Muscle layer of colon (tissue), 2 donors: Measurements from ENCODE around the gene ADPRHL1.
"Not testable (repeated sequence)": the region's sequence is repeated elsewhere in the genome, so short reads cannot be mapped to it uniquely, and the experiment has no call there.

Experiments
- H3K27ac ChIP-seq: one replicate; pipeline ENCODE4 v1.7.0; 2013; ENCODE audit warnings: low read depth, mild to moderate bottlenecking, low read length, moderate library complexity
- H3K27me3 ChIP-seq, 2 donors: one replicate each; pipeline ENCODE4 v1.7.0; 2013; ENCODE audit warnings: low read length in 2 of 2, mild to moderate bottlenecking in 2 of 2; ENCODE audit not compliant: insufficient read depth in 2 of 2, control insufficient read depth in 1 of 2
- H3K36me3 ChIP-seq: one replicate; pipeline ENCODE4 v1.7.0; 2013; ENCODE audit warnings: mild to moderate bottlenecking, low read length; ENCODE audit not compliant: insufficient read depth
- H3K4me1 ChIP-seq: one replicate; pipeline ENCODE4 v1.7.0; 2013; ENCODE audit warnings: mild to moderate bottlenecking, low read length; ENCODE audit not compliant: insufficient read depth
- H3K4me3 ChIP-seq, 2 donors: one replicate each; pipeline ENCODE4 v1.7.0; 2013; ENCODE audit warnings: low read length in 2 of 2, low read depth in 1 of 2, mild to moderate bottlenecking in 1 of 2, moderate library complexity in 1 of 2
- H3K9ac ChIP-seq: one replicate; pipeline ENCODE4 v1.7.0; 2013; ENCODE audit warnings: low read length
- H3K9me3 ChIP-seq: one replicate; pipeline ENCODE4 v1.7.0; 2013; ENCODE audit warnings: mild to moderate bottlenecking, low read length
- donor health status: abdominal sarcoma.
- donor health status: Adenocarcinoma of cecum.

The ADPRHL1 gene

GRCh38 chr13:113442354-113442984, 10.8 kb downstream of the ADPRHL1 start:
- Histone ChIP-seq H3K4me1 (peaks cover under 1% of the 10 kb centered on the region), H3K9me3 (no peaks in the 10 kb centered on the region), H3K9ac (no peak overlapping the region), H3K36me3 (no peaks in the 10 kb centered on the region), H3K27me3 (no peaks in the 10 kb centered on the region), H3K4me3 (no peak overlapping the region), H3K27ac (no peak overlapping the region)

- Histone ChIP-seq H3K4me1 (peaks cover 6% of the 10 kb centered on the region), H3K27me3 (no peaks in the 10 kb centered on the region), H3K9ac (no peak overlapping the region), H3K4me3 (no peak overlapping the region), H3K36me3 (no peaks in the 10 kb centered on the region), H3K27ac (no peak overlapping the region), H3K9me3 (no peaks in the 10 kb centered on the region)
These were observed 11.6 kb downstream of the ADPRHL1 start for GRCh38 chr13:113441661-113442060.

GRCh38 chr13:113437408-113438010, 15.8 kb downstream of the ADPRHL1 start:
- Histone ChIP-seq H3K4me1 (peaks cover 6% of the 10 kb centered on the region), H3K9me3 (no peaks in the 10 kb centered on the region), H3K27ac (no peak overlapping the region), H3K36me3 (no peaks in the 10 kb centered on the region), H3K4me3 (no peak overlapping the region), H3K27me3 (no peaks in the 10 kb centered on the region), H3K9ac (no peak overlapping the region)

GRCh38 chr13:113436866-113437265, 16.4 kb downstream of the ADPRHL1 start:
- H3K9me3 ChIP-seq, H3K27ac ChIP-seq, H3K4me3 ChIP-seq: not testable (repeated sequence)

GRCh38 chr13:113435907-113436306, 17.4 kb downstream of the ADPRHL1 start:
- H3K9me3 ChIP-seq, H3K9ac ChIP-seq, H3K27me3 ChIP-seq, H3K36me3 ChIP-seq, H3K4me1 ChIP-seq, H3K27ac ChIP-seq, H3K4me3 ChIP-seq: not testable (repeated sequence)

More at GRCh38 chr13:113436866-113437265, 16.4 kb downstream of the ADPRHL1 start:
- H3K27me3 ChIP-seq, H3K36me3 ChIP-seq, H3K9ac ChIP-seq, H3K4me1 ChIP-seq: not testable (repeated sequence)

GRCh38 chr13:113433391-113433916, 19.8 kb downstream of the ADPRHL1 start:
- Histone ChIP-seq H3K4me3 (no peak overlapping the region), H3K9me3 (no peaks in the 10 kb centered on the region), H3K4me1 (peaks cover 6% of the 10 kb centered on the region), H3K27ac (no peak overlapping the region), H3K36me3 (no peaks in the 10 kb centered on the region), H3K27me3 (no peaks in the 10 kb centered on the region), H3K9ac (no peak overlapping the region)

- Histone ChIP-seq H3K9ac (no peak overlapping the region), H3K27ac (no peak overlapping the region), H3K4me1 (peaks cover 6% of the 10 kb centered on the region), H3K27me3 (no peaks in the 10 kb centered on the region), H3K36me3 (no peaks in the 10 kb centered on the region), H3K4me3 (no peak overlapping the region), H3K9me3 (no peaks in the 10 kb centered on the region)
These were observed 20.6 kb downstream of the ADPRHL1 start for GRCh38 chr13:113432506-113433270.

- Histone ChIP-seq H3K4me3 (no peak overlapping the region), H3K9ac (no peak overlapping the region), H3K36me3 (no peaks in the 10 kb centered on the region), H3K4me1 (no peaks in the 10 kb centered on the region), H3K27me3 (no peaks in the 10 kb centered on the region), H3K27ac (no peak overlapping the region), H3K9me3 (no peaks in the 10 kb centered on the region)
These were observed 22.1 kb downstream of the ADPRHL1 start for GRCh38 chr13:113431171-113431570.

- Histone ChIP-seq H3K36me3 (no peaks in the 10 kb centered on the region), H3K4me1 (no peaks in the 10 kb centered on the region), H3K9ac (no peak overlapping the region), H3K27ac (no peak overlapping the region), H3K27me3 (no peaks in the 10 kb centered on the region), H3K9me3 (no peaks in the 10 kb centered on the region), H3K4me3 (no peak overlapping the region)
These were observed 22.7 kb downstream of the ADPRHL1 start for GRCh38 chr13:113430378-113431110.

GRCh38 chr13:113429608-113429985, 23.7 kb downstream of the ADPRHL1 start:
- Histone ChIP-seq H3K9ac (no peak overlapping the region), H3K9me3 (no peaks in the 10 kb centered on the region), H3K4me1 (no peaks in the 10 kb centered on the region), H3K27ac (no peak overlapping the region), H3K27me3 (no peaks in the 10 kb centered on the region), H3K36me3 (no peaks in the 10 kb centered on the region), H3K4me3 (no peak overlapping the region)
